HUDEP-2 (cell line): Measurements from ENCODE around the gene CXCL11.
"Not testable (repeated sequence)": the region's sequence is repeated elsewhere in the genome, so short reads cannot be mapped to it uniquely, and the experiment has no call there.

Experiments used
- DNase-seq, 76 experiments: peaks; one replicate each; lab custom pipeline; 2025; ENCODE audit not compliant: unreplicated experiment in 76 of 76; lab: John Stamatoyannopoulos, UW

Gene CXCL11

DNA sequence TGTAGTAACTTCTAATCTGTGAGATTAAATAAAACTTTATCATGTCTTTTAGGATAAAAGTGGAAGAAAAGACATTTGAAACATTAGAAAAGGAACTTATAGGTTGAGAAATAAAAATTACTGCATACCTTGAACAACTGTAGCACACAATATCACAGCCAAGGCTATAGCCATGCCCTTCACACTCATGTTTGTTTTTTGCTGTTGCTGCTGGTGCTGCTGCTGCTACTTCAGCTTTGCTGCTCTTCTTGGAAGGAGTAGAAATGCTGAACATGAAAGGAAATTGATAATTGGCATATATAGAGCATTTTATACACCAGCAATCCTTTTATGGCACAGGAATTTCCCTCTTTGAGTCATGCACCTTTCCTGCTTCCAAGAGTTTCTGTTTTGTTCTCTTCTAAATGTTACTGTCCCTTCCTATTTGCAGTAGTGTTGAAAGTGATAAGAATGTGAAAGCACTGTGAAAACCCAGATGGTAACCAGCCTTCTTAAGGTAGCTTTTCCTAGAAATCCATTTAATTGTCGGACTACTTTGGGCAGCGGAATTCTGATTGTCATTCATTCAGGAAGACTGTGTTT, at the start of gene CXCL11:
Gene CXCL11 (minus strand): TSS at position 272 of the 582 bp plus-strand sequence. CDS start 83 bp downstream, at position 189.
- DNase-seq, result no peak

DNA sequence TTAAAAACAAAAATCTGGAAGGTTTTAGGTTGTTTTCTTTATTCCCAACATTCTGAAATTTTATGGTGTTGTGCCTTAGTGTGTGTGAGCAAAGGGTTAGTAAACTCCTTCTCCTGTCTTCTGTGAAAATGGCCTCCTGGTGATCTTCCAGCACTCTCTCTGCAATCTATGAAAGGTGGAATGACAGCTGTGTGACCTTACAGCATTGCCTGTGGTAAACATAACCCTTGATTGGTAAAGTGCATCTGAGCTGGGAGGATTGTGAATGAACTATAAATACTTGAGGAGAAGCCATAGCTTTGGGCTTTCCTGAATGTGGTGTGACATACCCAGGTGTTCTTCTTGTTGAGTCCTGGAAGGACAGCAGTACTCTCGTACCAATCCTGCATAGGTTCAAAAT, 48.7 kb upstream of the CXCL11 start:
- no peak for DNase-seq

- DNase-seq, result no peak
Measured at GRCh38 chr4:76083386-76083988, 47.6 kb upstream of the CXCL11 start.

- DNase-seq, result no peak
Measured at GRCh38 chr4:76078033-76078613, 42.3 kb upstream of the CXCL11 start.

GRCh38 chr4:76074993-76075600, 39.2 kb upstream of the CXCL11 start:
- DNase-seq, result no peak

DNA sequence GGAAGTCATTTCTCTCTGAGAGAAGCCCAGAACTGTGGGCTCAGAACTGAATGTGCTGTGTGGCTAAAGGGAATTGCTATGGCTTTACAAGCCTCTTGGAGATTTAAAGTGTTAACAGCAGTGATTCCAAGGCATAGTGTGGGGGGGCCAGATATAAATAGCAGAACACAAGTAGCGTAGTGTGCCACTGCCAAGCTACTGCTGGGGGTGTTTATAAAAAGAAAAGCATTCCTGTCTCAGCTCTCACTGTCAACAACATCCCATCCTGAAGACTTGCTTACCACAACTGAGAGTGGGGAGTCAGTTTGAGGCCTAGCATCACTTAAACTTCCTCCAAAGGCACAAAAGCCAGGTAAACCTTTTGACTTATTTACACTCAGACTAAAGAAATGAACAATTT, 38.6 kb upstream of the CXCL11 start, which contains the start of gene ART3:
Gene ART3 (plus strand): TSS at position 242 of the 400 bp plus-strand sequence. CDS start 1,181 bp downstream, outside the sequence.
- DNase-seq, result no peak

- DNase-seq, result no peak
Measured at GRCh38 chr4:76072760-76073159, 36.9 kb upstream of the CXCL11 start.

DNA sequence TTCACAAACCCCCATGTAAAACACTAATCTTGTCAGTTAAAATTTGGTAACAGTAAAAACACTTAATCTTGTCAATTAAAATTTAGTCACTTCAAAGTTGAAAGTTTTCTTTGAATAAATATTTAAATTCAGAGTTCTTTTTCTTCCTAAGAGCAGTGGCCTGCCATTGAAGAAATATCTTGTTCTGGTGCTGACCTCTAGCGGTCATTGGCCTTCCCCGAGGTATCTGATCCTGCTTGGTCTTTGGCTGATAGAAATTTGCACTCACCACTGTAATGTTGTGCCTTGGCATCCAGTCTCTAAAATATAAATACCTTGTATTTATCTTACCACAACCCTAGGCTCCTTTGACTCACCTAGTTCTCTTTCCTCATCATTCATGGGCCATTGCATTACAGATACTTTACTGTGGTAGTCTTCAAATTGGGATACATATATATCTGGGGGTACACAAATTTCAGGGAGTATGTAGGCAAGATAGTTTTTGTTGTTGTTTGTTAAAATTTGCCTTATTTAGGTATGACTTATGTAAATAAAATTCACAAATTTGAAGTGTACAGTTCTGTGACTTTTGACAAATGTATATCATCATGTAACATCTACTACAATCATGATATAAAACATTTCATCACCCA, 31.9 kb upstream of the CXCL11 start:
- peak in 56 of 76 experiments; percentile 1 to 74 (median 32) for DNase-seq

GRCh38 chr4:76066546-76066945, 30.7 kb upstream of the CXCL11 start:
- no peak for DNase-seq

DNA sequence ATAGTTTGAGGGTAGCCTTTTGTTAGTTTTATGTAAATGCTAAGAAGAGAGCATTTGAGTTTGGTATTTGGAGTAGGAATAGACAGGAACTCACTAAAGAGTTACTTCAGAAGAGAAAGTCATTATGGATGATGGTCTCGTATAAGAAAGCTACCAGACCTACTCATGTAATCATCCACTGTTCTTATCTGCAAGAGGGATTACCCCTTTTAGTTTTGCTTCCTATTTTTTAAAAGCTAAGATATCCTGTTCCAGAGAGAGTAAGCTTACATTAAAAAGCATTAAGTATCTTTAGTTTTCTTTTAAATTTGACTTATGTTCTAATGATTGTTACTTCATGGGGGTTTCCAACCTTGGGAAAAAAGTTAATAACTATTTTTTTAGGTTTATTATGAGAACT, 26.1 kb upstream of the CXCL11 start:
- no peak for DNase-seq

- no peak for DNase-seq
Measured at GRCh38 chr4:76061421-76061820, 25.6 kb upstream of the CXCL11 start.

- DNase-seq, result no peak
Measured at GRCh38 chr4:76060506-76060905, 24.6 kb upstream of the CXCL11 start.

- DNase-seq, result no peak
Measured at GRCh38 chr4:76059750-76060149, 23.9 kb upstream of the CXCL11 start.

DNA sequence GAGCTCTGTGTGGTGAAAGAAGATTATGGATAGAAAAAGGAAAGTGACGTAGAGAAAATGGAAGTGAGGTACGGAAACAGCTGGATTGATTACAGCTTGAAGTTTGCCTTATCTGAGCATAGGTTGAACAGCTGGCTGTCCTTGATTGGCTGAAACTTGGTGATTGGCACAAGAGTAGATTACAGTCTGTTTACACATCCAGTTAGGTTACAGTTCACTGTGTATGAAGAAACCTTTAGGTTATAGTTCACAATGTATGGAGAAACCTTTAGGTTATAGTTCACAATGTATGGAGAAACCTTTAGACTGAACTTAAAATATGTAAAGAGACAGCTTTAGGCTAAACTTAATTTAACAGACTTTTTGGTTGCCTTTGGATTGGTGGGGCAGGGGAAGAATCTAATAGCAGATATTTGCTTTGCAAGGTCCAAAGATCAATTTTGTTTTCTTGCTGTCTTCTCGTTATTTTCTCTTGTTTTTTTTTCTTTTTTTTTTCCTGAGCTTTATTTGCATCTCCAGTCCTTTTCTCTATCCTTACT, 23.1 kb upstream of the CXCL11 start:
- DNase-seq, result peak in 6 of 76 experiments; percentile 5 to 19 (median 15)

GRCh38 chr4:76058302-76058701, 22.4 kb upstream of the CXCL11 start:
- DNase-seq, result no peak

DNA sequence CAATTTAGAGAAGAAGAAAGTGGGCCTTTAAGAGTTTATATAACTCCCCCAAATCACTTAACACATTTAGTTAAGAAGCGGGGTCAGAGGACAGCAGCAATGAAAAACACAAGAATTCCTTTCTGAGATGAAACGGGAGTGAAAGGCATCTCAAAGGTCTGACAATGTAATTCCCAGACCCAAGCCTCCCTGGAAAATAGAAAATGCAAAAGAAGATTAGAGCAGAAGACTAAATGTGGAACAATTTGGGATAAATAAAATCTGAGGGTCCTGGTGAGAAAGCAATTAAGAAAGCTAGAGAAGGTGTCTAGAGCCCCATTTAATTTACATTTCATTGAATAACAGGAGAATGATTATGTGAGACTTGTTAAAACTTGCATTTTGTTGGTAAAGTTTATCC, 19.6 kb upstream of the CXCL11 start:
- no peak for DNase-seq

DNA sequence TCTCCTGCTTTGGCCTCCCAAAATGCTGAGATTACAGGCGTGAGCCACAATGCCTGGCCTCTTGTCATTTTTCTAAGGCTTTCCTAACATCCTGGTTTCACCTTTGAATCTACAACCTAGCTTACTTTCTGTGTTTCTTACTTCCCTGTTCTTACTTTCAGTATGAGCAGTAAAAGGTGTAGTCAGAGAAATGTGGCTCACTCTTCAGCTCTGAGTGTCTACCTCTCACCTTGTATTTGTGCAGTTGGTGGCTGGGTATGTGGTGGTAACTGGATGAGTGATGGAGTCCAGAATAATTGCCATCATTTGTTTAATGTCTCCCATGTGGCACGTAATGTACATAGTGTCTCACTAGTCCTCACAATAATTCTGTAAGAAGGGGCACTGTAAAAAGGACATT, 19.1 kb upstream of the CXCL11 start:
- DNase-seq, result no peak

- DNase-seq, result no peak
Measured at GRCh38 chr4:76053730-76054129, 17.9 kb upstream of the CXCL11 start.

DNA sequence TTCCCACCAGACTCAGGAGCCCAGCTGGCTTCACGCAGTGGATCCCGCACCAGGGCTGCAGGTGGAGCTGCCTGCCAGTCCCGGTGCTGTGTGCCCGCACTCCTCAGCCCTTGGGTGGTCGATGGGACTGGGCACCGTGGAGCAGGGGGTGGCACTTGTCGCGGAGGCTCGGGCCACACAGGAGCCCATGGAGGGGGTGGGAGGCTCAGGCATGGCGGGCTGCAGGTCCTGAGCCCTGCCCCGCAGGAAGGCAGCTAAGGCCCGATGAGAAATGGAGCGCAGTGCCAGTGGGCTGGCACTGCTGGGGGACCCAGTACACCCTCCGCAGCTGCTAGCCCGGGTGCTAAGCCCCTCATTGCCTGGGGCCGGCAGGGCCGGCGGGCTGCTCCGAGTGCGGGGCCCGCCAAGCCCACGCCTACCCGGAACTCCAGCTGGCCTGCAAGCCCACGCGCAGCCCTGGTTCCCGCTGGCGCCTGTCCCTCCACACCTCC, 14.7 kb upstream of the CXCL11 start:
- not testable (repeated sequence) for DNase-seq

DNA sequence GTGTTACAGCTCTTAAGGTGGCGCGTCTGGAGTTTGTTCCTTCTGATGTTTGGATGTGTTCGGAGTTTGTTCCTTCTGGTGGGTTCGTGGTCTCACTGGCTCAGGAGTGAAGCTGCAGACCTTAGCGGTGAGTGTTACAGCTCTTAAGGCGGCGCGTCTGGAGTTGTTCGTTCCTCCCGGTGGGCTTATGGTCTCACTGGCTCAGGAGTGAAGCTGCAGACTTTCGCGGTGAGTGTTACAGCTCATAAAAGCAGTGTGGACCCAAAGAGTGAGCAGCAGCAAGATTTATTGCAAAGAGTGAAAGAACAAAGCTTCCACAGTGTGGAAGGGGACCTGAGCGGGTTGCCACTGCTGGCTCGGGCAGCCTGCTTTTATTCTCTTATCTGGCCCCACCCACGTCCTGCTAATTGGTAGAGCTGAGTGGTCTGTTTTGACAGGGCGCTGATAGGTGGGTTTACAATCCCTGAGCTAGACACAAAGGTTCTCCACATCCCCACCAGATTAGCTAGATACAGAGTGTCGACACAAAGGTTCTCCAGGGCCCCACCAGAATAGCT, 14.1 kb upstream of the CXCL11 start:
- DNase-seq, result not testable (repeated sequence)
